Measurements from ENCODE around the gene DDX39A.

DNA sequence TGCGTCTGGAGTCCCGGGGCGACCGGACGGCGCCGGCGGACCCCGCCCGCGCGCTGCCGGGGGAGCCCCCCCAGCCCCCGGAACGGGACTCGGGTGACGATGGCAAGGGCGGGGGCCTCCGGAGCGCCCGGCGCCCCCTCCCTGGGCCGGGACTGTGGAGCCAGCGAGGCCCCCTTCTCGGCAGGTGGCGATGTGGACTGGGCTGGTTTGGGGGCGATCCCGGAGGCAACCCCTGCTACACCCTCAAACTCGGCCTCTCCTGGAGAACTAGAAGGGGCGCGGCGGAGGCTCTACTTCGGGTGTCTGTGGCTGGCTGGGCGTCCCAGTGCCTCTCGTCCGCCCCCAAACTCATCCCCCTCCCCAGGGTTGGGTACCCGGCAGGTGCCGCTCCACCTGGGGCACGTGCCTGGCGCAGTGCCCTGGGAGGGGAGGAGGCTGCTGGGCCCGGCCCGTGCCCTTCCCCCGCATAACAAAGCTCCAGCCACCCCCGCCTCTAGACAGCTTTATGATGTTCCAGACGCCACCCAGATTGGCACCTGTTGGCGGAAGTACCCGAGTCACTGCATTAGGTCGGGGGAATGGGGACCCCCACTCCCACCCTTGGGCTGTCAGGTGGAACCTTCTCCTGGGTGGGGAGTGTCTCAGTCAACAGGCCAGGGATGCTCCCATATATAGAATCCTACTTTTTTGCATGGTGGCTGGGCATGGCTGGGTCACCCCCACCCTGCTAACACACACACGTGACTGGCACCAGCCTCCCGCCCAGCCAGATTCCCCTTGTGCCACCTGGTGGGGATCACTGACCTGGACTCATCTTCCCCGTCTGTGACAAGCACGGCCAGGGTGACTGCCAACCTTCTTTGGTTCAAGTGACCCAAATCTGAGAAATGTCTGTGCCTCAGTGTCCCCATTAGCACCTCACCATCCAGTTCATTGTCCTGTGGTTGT is 14.7 kb upstream of the DDX39A start:
- no peak for TF ChIP-seq POLR2A (IDR thresholded peaks at IDR 0.05)
- TF ChIP-seq, protein P1, sequence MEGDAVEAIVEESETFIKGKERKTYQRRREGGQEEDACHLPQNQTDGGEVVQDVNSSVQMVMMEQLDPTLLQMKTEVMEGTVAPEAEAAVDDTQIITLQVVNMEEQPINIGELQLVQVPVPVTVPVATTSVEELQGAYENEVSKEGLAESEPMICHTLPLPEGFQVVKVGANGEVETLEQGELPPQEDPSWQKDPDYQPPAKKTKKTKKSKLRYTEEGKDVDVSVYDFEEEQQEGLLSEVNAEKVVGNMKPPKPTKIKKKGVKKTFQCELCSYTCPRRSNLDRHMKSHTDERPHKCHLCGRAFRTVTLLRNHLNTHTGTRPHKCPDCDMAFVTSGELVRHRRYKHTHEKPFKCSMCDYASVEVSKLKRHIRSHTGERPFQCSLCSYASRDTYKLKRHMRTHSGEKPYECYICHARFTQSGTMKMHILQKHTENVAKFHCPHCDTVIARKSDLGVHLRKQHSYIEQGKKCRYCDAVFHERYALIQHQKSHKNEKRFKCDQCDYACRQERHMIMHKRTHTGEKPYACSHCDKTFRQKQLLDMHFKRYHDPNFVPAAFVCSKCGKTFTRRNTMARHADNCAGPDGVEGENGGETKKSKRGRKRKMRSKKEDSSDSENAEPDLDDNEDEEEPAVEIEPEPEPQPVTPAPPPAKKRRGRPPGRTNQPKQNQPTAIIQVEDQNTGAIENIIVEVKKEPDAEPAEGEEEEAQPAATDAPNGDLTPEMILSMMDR (IDR thresholded peaks at IDR 0.05), result no peak

Data from vagina (tissue), 2 donors.